HEK293 (cell line): ENCODE results near the gene ADGRB3.

Source experiments
- TRIM28 ChIP-seq: IDR thresholded peaks from 2 replicates; pipeline ENCODE4 v1.6.1; 2011; ENCODE audit warnings: low read length, control low read depth, borderline replicate concordance
- ZFP41 ChIP-seq: fragments of 450-650 bp; formaldehyde crosslinking; IDR thresholded peaks from 2 replicates; pipeline ENCODE4 v1.5.1; 2016; ENCODE audit warnings: missing biosample characterization, missing genetic modification characterization, borderline replicate concordance
- ZNF140 ChIP-seq: fragments of 450-650 bp; formaldehyde crosslinking; IDR thresholded peaks from 2 replicates; pipeline ENCODE4 v1.5.1; 2016; ENCODE audit warnings: missing biosample characterization, missing genetic modification characterization
- ZNF239 ChIP-seq: fragments of 450-650 bp; formaldehyde crosslinking; IDR thresholded peaks from 2 replicates; pipeline ENCODE4 v1.5.1; 2016; ENCODE audit warnings: missing biosample characterization, missing genetic modification characterization
- ZNF248 ChIP-seq: fragments of 450-650 bp; formaldehyde crosslinking; IDR thresholded peaks from 2 replicates; pipeline ENCODE4 v1.5.1; 2017; ENCODE audit warnings: missing biosample characterization, missing genetic modification characterization
- ZNF274 ChIP-seq, 2 experiments: fragments of 200-500 bp in 1 of 2; fragments of 450-650 bp in 1 of 2; sonication (Bioruptor generic) in 1 of 2; formaldehyde crosslinking in 1 of 2; IDR thresholded peaks; 2 replicates each; pipeline versions ENCODE4 v1.5.1 to v1.6.1; 2014 to 2016; ENCODE audit warnings: borderline replicate concordance in 1 of 2, inconsistent platforms in 1 of 2, low read length in 1 of 2, missing biosample characterization in 1 of 2, missing genetic modification characterization in 1 of 2
- ZNF548 ChIP-seq: fragments of 450-650 bp; formaldehyde crosslinking; IDR thresholded peaks from 2 replicates; pipeline ENCODE4 v1.5.1; 2016; ENCODE audit warnings: missing biosample characterization, missing genetic modification characterization
- ZNF561 ChIP-seq: fragments of 450-650 bp; IDR thresholded peaks from 2 replicates; pipeline ENCODE4 v1.5.1; 2018; ENCODE audit warnings: missing biosample characterization, missing genetic modification characterization, borderline replicate concordance
- ZNF658 ChIP-seq: fragments of 450-650 bp; formaldehyde crosslinking; IDR thresholded peaks from 2 replicates; pipeline ENCODE4; 2016; ENCODE audit warnings: missing biosample characterization, missing genetic modification characterization
- ZNF707 ChIP-seq: fragments of 450-650 bp; formaldehyde crosslinking; IDR thresholded peaks from 2 replicates; pipeline ENCODE4 v1.5.1; 2016; ENCODE audit warnings: missing biosample characterization, missing genetic modification characterization
- TF ChIP-seq, protein P1 (sequence below): fragments of 450-650 bp; formaldehyde crosslinking; IDR thresholded peaks from 2 replicates; pipeline ENCODE4 v1.5.1; 2016; ENCODE audit warnings: missing biosample characterization, missing genetic modification characterization
- TF ChIP-seq, protein P2 (sequence below): fragments of 450-650 bp; formaldehyde crosslinking; IDR thresholded peaks from 2 replicates; pipeline ENCODE4 v1.5.1; 2016; ENCODE audit warnings: missing biosample characterization, missing genetic modification characterization
- TF ChIP-seq, protein P3 (sequence below): fragments of 450-650 bp; formaldehyde crosslinking; IDR thresholded peaks from 2 replicates; pipeline ENCODE4 v1.5.1; 2017; ENCODE audit warnings: missing biosample characterization, missing genetic modification characterization

DNA sequence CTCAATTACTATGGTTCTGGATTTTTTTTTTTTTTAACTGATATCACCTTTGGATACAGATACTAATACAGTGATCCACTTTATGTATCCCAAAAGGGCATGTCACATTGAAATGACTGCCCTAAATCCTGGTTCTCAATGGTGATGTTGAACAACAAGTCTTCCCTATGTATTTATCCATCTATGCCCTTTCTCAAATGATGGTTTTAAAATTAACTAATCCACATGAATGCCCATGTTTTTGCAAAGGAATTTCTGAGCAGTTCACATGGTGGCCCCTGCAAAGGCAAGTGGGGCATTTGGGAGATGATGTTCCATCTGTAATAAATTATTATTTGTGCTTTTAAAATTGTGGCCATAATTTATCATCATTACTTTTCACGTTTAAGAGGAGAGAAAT, 2.7 kb downstream of the ADGRB3 start:
- TF ChIP-seq ZNF248 (tag by site-specific recombination) (no peak), ZNF239 (tag by site-specific recombination) (no peak), TRIM28 (no peak), ZNF140 (tag by site-specific recombination) (no peak), ZNF561 (tag by site-specific recombination) (no peak), ZFP41 (tag by site-specific recombination) (no peak), ZNF658 (no peak), ZNF548 (tag by site-specific recombination) (no peak), ZNF274 (IDR thresholded peaks at IDR 0.05; ENCODE audit: low read length) (no peak), ZNF274 (tag by site-specific recombination; IDR thresholded peaks at IDR 0.05; ENCODE audit: borderline replicate concordance) (no peak), ZNF707 (tag by site-specific recombination) (no peak)
- TF ChIP-seq, protein P1, sequence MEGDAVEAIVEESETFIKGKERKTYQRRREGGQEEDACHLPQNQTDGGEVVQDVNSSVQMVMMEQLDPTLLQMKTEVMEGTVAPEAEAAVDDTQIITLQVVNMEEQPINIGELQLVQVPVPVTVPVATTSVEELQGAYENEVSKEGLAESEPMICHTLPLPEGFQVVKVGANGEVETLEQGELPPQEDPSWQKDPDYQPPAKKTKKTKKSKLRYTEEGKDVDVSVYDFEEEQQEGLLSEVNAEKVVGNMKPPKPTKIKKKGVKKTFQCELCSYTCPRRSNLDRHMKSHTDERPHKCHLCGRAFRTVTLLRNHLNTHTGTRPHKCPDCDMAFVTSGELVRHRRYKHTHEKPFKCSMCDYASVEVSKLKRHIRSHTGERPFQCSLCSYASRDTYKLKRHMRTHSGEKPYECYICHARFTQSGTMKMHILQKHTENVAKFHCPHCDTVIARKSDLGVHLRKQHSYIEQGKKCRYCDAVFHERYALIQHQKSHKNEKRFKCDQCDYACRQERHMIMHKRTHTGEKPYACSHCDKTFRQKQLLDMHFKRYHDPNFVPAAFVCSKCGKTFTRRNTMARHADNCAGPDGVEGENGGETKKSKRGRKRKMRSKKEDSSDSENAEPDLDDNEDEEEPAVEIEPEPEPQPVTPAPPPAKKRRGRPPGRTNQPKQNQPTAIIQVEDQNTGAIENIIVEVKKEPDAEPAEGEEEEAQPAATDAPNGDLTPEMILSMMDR (tag by site-specific recombination): no peak
- TF ChIP-seq, protein P2, sequence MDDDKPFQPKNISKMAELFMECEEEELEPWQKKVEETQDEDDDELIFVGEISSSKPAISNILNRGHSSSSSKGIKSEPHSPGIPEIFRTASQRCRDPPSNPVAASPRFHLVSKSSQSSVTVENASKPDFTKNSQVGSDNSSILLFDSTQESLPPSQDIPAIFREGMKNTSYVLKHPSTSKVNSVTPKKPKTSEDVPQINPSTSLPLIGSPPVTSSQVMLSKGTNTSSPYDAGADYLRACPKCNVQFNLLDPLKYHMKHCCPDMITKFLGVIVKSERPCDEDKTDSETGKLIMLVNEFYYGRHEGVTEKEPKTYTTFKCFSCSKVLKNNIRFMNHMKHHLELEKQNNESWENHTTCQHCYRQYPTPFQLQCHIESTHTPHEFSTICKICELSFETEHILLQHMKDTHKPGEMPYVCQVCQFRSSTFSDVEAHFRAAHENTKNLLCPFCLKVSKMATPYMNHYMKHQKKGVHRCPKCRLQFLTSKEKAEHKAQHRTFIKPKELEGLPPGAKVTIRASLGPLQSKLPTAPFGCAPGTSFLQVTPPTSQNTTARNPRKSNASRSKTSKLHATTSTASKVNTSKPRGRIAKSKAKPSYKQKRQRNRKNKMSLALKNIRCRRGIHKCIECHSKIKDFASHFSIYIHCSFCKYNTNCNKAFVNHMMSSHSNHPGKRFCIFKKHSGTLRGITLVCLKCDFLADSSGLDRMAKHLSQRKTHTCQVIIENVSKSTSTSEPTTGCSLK: no peak
- TF ChIP-seq, protein P3, sequence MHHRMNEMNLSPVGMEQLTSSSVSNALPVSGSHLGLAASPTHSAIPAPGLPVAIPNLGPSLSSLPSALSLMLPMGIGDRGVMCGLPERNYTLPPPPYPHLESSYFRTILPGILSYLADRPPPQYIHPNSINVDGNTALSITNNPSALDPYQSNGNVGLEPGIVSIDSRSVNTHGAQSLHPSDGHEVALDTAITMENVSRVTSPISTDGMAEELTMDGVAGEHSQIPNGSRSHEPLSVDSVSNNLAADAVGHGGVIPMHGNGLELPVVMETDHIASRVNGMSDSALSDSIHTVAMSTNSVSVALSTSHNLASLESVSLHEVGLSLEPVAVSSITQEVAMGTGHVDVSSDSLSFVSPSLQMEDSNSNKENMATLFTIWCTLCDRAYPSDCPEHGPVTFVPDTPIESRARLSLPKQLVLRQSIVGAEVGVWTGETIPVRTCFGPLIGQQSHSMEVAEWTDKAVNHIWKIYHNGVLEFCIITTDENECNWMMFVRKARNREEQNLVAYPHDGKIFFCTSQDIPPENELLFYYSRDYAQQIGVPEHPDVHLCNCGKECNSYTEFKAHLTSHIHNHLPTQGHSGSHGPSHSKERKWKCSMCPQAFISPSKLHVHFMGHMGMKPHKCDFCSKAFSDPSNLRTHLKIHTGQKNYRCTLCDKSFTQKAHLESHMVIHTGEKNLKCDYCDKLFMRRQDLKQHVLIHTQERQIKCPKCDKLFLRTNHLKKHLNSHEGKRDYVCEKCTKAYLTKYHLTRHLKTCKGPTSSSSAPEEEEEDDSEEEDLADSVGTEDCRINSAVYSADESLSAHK (tag by site-specific recombination): no peak
